Activated T-cell treated with anti-CD3 and anti-CD28 coated beads, Interleukin-2, amount 50 U/mL, for 48 hours (primary cell): ENCODE measurements around the gene CSMD2.

Experiments used
- DNase-seq, 2 experiments: peaks; one replicate each; pipeline ENCODE4 v3.0.0-alpha.2; 2020

Gene CSMD2

DNA sequence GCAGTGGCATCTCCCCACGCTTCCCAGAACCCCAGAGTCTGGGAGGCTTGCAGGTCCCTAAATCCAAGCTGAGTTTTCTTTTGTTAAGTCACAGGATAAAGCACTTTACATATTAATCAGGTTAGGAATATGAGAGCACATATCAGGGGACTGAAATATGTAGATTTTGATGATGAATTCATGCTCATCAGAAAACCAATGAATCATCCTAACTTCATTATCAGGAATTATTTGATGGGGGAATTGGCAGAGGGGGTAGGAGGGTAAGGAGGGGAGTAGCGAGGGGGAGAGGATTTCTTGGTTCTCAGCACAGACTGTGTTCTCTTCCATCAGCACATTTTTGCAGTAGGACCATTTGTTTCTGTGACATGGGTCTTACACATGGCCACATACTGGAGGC is 269.1 kb downstream of the CSMD2 start:
- no peak for DNase-seq

DNA sequence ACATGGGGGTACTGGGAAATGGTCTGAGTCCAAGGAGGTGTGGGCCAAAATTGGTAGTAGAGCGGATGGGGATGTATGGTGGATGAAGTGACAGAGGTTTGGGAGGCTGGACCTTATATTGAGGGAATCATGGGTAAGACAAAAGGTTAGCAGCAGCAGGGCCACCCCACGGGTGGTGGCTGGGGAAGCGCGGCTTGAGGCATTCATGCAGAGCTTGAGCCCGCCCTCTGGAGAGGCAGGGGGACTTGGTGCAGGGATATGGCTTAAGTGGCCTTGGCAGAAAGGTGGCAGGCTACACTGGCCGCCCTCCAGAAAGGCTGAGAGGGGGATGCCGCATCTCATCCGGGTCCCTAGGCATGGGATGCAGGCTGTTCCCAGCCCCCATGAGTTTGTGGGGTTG is 269.6 kb downstream of the CSMD2 start:
- DNase-seq: no peak

DNA sequence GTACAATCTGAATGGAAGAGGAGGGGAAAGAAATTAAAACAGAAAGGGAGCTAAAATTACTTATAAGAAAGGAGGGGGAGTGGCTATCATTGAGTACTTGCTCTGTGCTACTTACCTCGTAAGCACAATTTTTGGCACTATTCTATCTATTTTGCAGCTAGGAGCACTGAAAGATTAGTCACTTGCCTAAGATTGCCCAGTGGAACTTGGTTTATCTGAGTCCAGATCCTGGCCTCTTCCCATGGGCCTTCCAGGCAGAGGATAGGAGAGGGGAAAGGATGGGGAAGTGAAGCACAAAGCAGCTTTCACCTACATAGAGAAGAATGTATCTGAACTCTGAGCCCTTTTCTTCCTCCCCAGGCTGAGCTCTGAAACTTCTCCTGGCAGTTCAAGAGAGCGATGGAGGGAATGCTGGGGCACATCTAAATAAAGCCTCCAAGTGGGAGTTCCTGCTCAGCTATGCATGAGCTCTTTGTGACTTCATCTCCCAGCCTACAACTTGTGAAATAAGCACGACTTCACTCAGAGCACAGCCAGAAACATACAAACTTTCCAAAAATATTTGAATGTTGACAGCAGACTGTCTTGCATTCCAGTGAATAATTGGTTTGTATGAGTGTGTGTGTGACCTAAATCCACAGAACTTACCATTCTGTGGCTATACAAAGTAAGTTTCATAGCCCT is 271.7 kb downstream of the CSMD2 start:
- no peak for DNase-seq

DNA sequence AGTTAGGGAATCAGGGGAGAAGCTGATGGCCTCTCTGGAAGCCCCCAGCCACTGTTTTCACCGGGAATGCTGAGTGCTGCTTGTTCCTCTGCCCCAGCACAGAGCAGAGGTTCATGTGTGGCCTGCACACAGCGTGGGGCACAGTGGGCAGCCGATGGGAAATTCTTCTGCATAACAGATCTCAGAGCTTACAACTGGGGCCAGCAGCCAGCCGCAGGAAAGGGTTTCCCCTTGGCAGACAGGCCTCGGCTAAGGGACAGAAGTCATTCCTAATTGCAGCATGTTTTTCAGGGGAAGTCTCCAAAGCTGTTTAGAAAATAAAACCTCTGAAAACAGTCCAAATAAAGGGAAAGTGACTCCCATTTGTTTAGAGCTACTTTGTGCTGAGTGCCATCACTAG is 278.5 kb downstream of the CSMD2 start:
- no peak for DNase-seq

DNA sequence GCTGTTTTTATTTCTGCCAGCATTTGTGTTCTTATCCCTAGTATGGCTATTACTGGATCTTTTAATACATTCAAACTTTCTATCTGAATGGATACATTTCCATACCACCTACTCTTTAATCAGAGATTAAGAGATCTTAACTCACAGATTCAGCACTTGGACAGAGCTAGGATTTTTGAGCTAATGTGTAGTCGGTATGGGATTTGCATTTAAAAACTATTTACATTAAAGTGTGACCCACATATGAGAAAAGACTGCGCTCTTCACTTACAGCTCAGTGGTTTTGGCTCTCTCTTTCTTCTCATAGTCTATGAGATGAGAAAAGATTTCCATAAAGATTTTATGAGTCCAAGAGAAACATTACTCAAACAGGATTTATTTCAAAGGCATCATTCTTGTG is 284.7 kb downstream of the CSMD2 start:
- no peak for DNase-seq

DNA sequence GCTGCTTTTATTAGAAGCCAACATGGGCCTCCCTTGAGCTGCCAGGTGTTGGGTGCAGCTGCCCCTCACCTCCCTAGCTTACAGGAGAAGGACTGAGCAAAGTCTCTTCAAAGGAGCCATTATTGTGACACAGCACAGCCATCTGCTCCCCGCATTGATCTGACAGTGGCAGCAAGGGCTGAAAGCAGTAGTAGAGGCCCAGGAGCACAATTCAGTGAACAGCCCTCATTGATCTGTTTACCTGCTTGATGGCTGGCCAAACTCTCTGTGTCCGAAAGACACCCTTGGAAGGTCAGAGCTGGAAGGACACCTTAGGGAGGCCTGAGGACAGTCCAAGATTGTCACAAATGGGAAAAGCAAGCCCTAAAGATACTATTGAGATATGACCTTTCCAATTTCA is 286.6 kb downstream of the CSMD2 start:
- no peak for DNase-seq

DNA sequence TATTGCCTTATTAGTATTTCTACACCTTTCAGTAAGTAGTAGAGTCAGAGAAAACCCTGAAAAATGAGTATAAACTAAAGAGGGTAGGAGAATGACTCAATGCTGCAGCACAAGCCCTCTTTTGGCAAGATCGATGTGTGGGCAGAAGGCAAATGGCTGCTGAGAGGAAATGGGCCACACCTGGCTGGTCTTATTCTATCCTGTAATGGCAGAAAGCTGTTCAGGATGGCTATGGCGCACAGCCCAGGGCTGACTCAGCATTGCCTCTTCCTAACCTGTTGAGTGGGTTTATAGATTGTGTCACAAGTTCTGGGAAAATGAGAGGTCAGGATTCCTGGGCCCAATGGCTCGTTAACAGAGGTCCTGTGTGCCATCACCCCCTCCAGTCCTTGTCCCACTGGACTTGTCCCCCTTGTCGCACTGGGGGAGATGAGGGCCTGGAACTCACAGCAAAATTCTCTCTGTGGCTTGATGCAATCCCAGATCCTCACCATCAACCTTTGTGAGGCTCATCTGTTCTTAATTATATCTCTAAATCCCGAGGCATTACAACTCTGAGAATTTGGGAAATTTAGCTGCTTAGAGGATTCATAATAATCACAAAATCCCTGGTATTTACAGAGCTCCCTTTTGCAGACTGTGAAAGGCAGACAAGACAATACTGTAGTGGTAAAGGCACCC is 287.9 kb downstream of the CSMD2 start:
- no peak for DNase-seq

DNA sequence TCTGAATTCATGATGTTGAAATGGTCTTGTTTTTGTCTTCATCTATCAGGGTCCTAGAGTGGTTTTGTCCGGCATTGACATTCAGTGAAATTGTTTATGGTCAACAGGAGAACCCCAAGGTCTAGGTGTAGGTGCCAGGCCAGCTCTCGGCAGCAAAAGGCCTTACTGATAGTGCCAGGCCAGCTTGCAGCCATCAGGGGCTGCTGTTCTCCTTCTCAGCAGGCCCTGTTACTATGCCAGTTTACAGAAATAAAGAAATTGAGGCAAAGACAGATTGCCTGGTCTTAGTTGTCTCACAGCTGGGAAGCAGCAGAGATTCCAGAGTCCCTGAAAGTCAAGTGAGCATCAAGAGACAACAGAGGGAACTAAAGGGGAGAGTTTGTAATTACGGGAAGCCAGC is 289.2 kb downstream of the CSMD2 start:
- DNase-seq: no peak

DNA sequence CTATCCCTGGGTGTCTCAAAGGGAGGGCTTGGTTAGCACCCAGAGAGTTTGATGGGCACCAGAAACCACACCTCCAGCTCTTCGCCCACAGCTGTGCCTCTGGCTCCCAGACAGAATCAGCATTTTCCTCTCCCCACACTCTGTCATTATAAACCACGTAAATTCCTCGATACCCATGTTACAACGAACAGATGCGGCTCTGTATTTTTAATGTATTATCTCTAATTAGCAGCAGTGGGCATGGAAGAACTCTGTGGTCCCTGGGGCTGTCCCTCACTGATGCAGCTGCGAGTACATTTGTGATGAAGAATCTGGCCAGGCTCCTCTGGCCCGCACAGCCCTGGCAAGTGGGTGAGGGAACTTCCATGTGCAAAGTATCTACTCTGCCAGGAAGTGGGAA is 290.4 kb downstream of the CSMD2 start:
- DNase-seq: no peak

DNA sequence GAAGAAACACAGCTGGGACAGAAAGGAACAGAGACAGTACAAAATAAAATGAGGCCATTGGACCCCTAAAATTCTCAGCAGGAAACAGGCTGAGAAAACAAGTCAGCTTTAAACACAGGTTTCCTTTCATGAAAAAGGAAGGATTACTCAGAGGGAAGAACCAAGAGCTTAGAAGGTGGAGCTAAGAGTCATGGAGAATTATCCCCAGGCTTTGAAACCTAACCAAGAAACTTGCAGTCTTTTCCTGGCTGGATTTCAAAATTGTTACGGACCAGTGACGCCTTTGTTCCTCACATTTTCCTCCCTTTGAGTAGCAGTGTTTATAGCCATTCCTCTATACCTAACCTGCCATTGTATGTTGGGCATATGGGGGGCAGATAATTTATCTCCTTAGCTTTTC is 292.3 kb downstream of the CSMD2 start:
- no peak for DNase-seq

DNA sequence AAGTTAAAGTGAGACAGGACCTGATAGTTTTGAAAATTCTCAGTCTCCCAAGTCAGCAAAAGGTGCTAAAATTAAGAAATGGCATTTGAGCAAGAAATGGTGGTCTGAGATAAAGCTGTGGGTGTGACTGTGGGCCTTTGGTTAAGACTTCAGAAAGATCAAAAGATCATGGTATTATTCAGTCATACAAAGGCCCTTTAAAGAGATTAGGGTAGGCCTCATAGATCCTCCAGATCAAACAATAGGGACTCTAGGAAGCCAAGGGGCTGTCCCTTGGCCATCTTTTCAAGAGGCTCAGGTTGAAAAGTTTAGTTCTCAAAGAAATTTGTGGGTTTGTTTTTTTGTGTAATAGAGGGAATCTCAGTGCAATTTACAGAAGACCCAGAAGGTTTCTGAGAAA is 292.8 kb downstream of the CSMD2 start:
- DNase-seq: no peak

DNA sequence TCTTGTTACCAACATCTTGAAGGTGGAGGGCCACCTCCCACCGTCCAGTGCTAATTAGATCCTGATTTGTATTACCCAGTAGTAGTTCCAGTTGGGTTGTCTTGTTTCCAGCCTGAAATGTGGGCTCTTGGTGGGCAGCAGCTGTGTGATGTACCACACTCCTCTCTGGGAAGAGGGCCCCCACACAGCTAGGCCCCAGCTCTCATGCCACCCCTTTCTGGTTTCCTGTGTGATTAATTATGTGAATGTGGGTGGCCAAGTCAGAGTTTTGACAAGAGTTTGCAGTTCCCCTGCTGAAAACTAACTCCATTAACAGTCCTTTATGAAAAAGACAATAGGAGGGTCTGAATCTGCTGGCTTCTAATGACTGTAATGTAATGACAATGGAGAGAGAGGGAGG is 297.3 kb downstream of the CSMD2 start:
- DNase-seq: no peak

DNA sequence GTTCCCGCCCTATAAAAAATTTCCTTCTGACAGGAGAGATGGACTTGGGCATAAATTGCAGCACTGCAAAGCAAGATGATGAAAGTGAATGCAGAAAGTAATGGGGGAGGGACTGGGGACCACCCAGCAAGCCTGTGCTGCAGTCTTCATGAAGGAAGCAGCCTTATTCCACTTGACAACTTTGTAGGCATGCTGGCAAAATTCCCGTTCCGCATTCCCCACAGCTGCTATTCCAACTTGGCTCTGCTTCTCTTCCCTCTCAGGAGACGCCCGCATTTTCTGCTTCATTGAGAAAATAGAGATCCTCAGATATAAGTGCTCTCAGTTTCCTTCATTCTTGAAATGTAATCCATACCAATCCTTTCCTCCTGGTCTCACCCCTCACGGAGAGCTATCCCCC is 298.7 kb downstream of the CSMD2 start:
- DNase-seq: no peak

DNA sequence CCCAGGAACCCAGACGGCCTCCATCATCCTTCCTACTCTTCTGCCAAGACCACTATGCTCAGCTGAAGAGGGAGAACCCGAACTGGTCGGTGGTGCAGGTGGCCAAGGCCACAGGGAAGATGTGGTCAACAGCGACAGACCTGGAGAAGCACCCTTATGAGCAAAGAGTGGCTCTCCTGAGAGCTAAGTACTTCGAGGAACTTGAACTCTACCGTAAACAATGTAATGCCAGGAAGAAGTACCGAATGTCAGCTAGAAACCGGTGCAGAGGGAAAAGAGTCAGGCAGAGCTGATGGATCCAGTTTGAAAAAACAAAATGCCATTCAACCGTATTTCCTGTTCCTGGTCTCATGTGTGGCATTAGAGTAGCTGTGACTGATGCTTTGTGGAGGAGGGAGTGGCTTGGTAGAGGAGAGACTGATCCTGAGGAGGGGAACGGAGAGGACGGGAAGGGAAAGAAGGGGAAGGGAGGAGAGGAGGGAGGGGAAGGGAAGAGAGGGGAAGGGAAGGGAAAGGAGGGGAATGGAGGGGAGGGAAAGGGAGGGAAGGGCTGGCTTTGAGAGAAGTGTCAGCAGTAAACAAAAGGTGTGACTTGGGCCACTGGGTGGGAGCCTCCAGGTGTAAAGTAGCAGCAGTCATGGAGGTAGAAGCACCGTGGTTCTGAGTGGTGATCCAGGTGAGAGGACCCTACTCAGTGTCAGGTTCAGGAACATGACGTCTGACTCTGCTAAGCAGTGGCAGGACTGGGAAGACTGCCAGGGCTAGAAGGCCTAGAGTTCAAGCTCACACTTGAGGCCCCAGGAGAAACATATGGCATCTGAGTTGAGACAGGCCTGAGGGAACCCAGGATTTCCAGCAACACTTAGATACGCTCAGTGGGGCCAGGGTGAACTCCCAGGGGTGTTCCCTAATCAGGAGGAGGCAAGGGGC is 300.3 kb downstream of the CSMD2 start:
- no peak for DNase-seq

DNA sequence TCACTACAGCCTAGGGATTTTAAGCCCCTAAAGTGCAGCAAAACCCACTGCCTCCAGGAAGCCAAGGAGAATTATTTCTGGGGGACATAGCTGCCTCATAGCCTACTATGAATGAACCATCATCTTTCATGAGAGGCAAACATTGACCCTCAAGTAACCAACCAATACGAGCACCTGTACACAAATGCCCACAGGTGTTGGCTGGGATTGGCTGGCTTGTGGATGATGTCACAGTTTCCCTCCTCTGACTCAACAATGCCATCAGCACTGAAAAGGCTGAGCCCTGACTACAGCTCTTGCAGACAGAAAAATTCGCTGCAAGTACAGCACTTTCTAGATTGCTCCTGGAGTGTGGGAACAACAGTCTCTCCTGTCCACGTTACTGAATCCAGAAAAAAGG is 301.3 kb downstream of the CSMD2 start, which contains the start of gene HMGB4:
HMGB4 (plus strand) TSS at position 301 of the 400 bp plus-strand sequence. CDS start 113 bp downstream, outside the sequence.
- no peak for DNase-seq

DNA sequence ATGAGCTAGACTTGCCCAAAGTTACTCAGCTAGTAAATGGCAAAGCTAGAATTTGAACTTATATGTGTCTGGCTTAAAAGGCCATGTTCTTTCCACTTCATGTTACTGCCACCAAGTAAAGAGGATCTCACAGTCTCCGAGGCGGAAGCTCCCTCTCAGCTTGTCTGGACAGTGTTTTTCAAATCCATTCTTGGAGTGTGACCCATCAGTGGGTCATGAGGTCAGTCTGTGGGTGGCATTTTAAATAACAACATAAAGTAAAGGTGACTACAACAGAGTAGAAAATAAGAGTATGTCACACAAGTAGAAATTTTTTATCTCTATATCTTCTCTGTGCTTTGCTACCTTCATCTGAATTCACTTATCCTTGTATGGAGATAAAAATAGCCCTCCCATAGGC is 304.4 kb downstream of the CSMD2 start:
- DNase-seq: no peak

DNA sequence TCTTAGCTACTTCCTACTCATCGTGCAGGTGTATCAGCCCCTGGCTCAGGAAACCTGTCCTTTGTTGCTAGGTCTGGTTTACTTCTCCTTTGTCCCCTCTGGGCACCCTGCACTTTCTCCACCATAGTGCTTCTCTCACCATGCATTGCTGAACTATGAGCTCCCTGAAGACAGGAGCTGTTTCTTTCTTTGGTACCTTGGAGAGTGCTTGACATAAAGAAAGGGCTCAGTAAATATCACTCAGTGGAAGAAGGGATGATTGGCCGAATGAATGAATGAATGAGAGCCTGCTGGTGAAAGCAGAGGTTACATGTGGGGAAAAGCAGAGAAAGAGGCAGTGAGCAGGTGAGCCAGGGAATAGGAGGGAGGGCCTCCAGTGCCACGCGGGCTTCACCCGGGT is 310.9 kb downstream of the CSMD2 start:
- DNase-seq: no peak

DNA sequence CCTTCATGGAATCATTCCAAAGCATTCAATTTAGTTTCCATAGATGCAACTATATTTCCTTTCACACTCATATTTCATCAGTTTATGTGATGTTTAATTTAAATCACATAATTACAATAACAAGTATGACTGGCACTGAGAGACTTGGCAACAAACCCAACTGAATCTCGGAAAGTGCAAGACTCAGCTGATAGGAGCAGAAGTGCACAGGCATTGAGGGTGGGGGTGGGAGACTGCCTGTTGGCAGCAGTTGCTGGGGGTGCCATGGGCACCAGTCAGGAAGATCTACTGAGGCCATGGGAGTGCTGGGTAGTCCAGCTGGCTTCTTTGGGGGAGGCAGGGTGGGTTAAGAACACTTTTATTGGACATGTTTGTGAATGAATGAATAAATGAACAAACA is 311.6 kb downstream of the CSMD2 start:
- DNase-seq: no peak

DNA sequence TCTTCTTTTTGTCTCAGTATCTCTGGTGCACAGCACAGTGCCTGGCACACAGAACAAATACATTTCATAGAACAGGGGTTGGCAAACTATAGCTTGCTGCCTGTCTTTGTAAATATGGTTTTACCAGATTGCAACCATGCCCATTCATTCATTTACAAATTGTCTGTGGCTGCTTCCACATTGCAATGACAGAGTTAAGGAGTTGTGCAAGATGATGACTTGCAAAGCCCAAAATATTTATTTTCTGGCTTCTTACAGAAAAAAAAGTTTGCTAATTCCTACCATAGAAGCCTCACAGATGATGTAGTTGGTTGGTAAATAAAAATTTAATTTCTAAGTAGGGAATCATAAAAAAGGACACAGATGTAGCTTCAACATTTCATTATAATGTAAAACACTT is 312.3 kb downstream of the CSMD2 start:
- no peak for DNase-seq

DNA sequence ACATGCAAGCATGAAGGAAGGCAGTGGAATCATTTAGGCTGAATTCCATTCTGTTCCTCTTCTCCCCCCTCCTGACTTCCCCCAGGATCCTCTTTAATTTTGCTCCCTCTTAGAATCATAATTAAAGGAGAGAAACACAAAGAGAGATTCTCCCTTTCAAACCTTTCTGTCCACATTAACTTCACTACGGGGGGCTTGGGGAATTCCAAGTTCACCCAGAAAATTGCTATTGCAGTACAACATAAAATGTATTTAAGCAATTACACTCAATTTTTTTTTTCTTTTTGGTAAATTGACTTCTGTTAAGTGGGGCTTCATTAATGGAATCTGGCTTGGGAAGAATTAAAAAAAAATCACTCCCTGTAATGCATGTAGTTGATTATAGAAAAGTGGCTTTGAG is 314.5 kb downstream of the CSMD2 start:
- DNase-seq: no peak

DNA sequence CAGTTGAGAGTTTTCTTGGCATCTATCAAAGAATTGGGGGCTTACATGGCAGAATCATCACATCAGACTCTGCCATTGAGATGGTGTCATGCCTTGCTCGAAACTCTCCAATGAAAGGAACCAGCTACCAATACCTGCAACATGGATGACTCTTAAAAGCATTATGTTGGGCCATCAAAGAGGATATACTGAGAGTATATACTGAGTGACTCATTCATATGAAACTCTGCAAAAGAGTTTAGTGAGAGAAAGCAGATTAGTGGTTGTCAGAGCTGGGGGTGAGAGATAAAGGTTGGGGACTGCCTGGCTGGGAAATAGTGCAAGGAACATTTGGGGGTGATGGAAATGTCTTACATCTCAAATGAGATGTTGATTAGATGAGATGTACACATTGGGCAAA is 315.8 kb downstream of the CSMD2 start:
- DNase-seq: no peak

DNA sequence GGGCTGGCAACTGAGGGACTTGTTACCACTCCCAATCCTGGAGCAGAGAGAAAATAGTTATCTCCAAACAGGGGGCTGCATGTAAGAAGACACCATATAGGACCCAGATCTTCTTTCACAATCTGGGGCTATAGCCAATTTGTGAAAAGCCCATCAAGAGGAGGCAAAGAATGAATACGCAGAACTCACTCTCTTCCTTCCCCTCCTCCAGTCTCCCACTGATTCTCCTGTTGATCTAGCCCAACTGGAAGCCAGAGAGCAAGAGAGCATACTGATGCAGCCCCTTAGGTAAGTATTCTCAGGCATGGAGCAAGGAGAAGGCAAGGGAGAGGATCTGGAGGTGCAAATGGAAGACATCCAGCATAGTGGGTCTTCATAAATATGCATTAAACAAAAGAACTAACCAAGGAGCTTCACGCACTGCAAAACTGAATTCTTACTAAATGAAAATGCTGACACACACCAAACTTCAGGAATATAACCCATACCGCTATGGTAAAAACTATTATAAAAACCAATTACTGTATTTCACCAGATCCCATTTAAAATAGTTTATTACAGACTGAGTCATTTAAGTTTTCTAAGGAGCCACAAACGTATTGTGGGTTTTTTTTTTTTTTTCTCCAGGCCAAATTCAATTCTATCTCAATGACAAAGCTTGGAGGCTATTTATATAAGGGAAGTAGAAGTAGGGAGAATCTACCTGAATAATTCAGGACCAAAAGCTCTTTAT is 316.7 kb downstream of the CSMD2 start:
- no peak for DNase-seq

DNA sequence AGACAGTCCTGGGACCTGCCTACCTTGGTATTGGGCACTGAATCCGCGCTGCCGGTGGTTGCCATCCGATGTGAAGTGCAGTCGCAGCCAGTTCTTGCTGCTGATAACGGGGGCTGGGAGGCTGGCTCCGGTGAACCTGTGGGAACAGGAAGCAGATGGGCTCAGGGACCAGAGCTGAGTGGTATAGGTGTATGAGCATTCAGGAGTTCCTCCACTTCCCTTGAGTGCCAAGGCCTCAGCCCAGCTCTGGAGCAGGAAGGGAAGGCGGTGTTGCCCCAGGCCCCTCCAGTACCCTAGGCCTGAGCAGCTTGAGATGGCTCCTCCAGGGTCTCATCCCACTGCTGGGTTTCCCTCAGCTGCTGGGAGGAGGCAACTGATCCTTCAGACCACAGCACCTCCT is 318.2 kb downstream of the CSMD2 start:
- no peak for DNase-seq
